ENCODE results near the gene AGFG2.
"Not testable (repeated sequence)": the region's sequence is repeated elsewhere in the genome, so short reads cannot be mapped to it uniquely, and the experiment has no call there.

Gene AGFG2

DNA sequence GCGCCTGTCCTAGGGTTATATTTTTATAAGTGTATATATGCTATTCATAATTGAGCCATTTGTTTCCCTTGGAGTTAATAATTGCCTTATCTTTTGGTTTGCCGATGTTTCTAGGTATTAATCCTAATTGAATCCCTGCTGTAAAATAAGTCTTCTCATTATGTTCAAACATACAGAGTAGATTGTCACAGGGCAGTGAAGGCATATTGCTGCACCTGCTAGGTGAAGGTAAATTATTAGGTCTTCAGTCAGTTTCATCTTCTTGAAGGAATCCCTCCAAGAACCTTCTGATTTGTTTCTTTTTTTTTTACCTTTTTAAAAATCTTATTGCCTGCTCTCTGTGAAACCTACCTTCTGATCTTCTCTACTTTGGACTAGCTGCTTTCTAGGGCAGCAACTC lies 17.9 kb upstream of the AGFG2 start:
- Histone ChIP-seq H4K20me1 (ENCODE audit: insufficient read depth, low read length, poor library complexity, severe bottlenecking) (no peaks in the 10 kb centered on the region), H3K4me2 (ENCODE audit: low read depth, low read length, poor library complexity, severe bottlenecking) (no peak overlapping the region), H3K79me2 (ENCODE audit: insufficient read depth, low read length) (no peaks in the 10 kb centered on the region), H3K9me3 (ENCODE audit: insufficient read depth, low read depth, low read length) (no peaks in the 10 kb centered on the region), H3F3A (ENCODE audit: low read depth) (no peaks in the 10 kb centered on the region), H3K9ac (ENCODE audit: low read depth, low read length, poor library complexity, severe bottlenecking) (no peak overlapping the region), H3K4me1 (ENCODE audit: insufficient read depth, low read length, poor library complexity, severe bottlenecking) (peaks cover 7% of the 10 kb centered on the region), H3K36me3 (ENCODE audit: insufficient read depth, low read length) (no peaks in the 10 kb centered on the region), H3K9me2 (replicated peaks; ENCODE audit: low read depth, low read length) (no peaks in the 10 kb centered on the region), H3K27me3 (ENCODE audit: insufficient read depth, low read length, poor library complexity, severe bottlenecking) (no peaks in the 10 kb centered on the region), H3K4me3 (ENCODE audit: low read length, poor library complexity, severe bottlenecking) (no peak overlapping the region), H2AFZ (ENCODE audit: low read length) (no peak overlapping the region)
- TF ChIP-seq, protein P1, sequence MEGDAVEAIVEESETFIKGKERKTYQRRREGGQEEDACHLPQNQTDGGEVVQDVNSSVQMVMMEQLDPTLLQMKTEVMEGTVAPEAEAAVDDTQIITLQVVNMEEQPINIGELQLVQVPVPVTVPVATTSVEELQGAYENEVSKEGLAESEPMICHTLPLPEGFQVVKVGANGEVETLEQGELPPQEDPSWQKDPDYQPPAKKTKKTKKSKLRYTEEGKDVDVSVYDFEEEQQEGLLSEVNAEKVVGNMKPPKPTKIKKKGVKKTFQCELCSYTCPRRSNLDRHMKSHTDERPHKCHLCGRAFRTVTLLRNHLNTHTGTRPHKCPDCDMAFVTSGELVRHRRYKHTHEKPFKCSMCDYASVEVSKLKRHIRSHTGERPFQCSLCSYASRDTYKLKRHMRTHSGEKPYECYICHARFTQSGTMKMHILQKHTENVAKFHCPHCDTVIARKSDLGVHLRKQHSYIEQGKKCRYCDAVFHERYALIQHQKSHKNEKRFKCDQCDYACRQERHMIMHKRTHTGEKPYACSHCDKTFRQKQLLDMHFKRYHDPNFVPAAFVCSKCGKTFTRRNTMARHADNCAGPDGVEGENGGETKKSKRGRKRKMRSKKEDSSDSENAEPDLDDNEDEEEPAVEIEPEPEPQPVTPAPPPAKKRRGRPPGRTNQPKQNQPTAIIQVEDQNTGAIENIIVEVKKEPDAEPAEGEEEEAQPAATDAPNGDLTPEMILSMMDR (conservative IDR thresholded peaks at IDR 0.05; ENCODE audit: low read length): no peak
- no peak for TF ChIP-seq EZH2phosphoT487 (IDR thresholded peaks at IDR 0.05; ENCODE audit: borderline replicate concordance)

DNA sequence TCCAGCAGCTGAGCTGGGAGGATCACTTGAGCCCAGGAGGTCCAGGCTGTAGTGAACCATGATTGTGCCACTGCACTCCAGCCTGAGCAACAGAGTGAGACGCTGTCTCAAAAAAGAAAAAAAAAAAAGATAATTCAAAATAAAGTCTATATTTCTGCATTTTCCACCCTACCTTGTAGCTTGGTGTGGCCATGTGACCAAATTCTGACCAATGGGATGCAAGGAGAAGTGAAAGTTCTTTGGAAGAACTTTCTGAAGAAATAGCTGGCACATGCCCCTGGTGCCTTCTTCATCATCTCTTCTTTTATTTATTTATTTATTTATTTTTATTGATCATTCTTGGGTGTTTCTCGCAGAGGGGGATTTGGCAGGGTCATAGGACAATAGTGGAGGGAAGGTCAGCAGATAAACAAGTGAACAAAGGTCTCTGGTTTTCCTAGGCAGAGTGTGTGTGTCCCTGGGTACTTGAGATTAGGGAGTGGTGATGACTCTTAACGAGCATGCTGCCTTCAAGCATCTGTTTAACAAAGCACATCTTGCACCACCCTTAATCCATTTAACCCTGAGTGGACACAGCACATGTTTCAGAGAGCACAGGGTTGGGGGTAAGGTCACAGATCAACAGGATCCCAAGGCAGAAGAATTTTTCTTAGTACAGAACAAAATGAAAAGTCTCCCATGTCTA lies 17.0 kb upstream of the AGFG2 start:
- not testable (repeated sequence) for H3K4me2 ChIP-seq (ENCODE audit: low read depth, low read length, poor library complexity, severe bottlenecking); H3K79me2 ChIP-seq (ENCODE audit: insufficient read depth, low read length); H3F3A ChIP-seq (ENCODE audit: low read depth); H2AFZ ChIP-seq (ENCODE audit: low read length); H4K20me1 ChIP-seq (ENCODE audit: insufficient read depth, low read length, poor library complexity, severe bottlenecking); H3K4me1 ChIP-seq (ENCODE audit: insufficient read depth, low read length, poor library complexity, severe bottlenecking); H3K9ac ChIP-seq (ENCODE audit: low read depth, low read length, poor library complexity, severe bottlenecking); H3K36me3 ChIP-seq (ENCODE audit: insufficient read depth, low read length); H3K27me3 ChIP-seq (ENCODE audit: insufficient read depth, low read length, poor library complexity, severe bottlenecking); H3K9me2 ChIP-seq (replicated peaks; ENCODE audit: low read depth, low read length); H3K9me3 ChIP-seq (ENCODE audit: insufficient read depth, low read depth, low read length); H3K4me3 ChIP-seq (ENCODE audit: low read length, poor library complexity, severe bottlenecking)

DNA sequence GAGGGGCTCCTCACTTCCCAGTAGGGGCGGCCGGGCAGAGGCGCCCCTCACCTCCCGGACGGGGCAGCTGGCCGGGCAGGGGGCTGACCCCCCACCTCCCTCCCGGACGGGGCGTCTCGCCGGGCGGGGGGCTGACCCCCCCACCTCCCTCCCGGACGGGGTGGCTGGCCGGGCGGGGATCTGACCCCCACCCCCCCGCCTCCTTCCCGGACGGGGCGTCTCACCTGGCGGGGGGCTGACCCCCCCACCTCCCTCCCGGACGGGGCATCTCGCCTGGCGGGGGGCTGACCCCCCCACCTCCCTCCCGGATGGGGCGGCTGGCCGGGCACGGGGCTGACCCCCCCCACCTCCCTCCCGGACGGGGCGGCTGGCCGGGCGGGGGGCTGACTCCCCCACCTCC lies 15.8 kb upstream of the AGFG2 start:
- not testable (repeated sequence) for H3K4me2 ChIP-seq (ENCODE audit: low read depth, low read length, poor library complexity, severe bottlenecking); H3F3A ChIP-seq (ENCODE audit: low read depth); H3K9me2 ChIP-seq (replicated peaks; ENCODE audit: low read depth, low read length); H3K9me3 ChIP-seq (ENCODE audit: insufficient read depth, low read depth, low read length); H3K36me3 ChIP-seq (ENCODE audit: insufficient read depth, low read length); H2AFZ ChIP-seq (ENCODE audit: low read length); H3K9ac ChIP-seq (ENCODE audit: low read depth, low read length, poor library complexity, severe bottlenecking); H3K79me2 ChIP-seq (ENCODE audit: insufficient read depth, low read length); H3K4me3 ChIP-seq (ENCODE audit: low read length, poor library complexity, severe bottlenecking); H4K20me1 ChIP-seq (ENCODE audit: insufficient read depth, low read length, poor library complexity, severe bottlenecking); H3K27me3 ChIP-seq (ENCODE audit: insufficient read depth, low read length, poor library complexity, severe bottlenecking); H3K4me1 ChIP-seq (ENCODE audit: insufficient read depth, low read length, poor library complexity, severe bottlenecking)

DNA sequence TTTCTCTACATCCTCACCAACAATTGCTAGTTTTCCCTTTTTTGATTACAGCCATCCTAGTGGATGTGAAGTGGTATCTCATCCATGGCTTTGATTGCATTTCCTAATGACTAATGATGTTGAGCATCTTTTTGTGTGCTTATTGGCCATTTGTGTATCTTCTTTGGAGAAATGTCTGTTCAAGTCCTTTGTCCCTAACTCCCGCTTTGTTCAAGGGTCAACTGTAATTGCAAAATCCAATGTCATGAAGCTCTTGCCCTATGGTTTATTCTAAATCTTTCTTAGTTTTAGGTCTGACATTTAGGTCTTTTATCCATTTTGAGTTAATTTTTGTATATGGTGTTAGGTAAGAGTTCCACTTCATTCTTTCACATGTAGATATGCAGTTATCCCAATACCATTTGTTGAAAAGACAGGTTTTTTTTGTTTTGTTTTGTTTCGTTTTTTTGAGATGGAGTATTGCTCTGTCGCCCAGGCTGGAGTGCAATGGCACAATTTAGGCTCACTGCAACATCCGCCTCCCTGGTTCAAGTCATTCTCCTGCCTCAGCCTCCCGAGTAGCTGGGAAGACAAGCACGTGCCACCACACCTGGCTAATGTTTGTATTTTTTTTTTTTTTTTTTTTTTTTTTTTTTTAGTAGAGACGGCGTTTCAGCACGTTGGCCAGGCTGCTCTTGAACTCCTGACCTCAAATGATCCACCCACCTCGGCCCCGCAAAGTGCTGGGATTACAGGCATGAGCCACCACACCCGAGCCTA lies 10.7 kb upstream of the AGFG2 start:
- not testable (repeated sequence) for H3K36me3 ChIP-seq (ENCODE audit: insufficient read depth, low read length); H3K9ac ChIP-seq (ENCODE audit: low read depth, low read length, poor library complexity, severe bottlenecking); H3F3A ChIP-seq (ENCODE audit: low read depth); H3K4me3 ChIP-seq (ENCODE audit: low read length, poor library complexity, severe bottlenecking); H3K4me2 ChIP-seq (ENCODE audit: low read depth, low read length, poor library complexity, severe bottlenecking); H4K20me1 ChIP-seq (ENCODE audit: insufficient read depth, low read length, poor library complexity, severe bottlenecking); H3K79me2 ChIP-seq (ENCODE audit: insufficient read depth, low read length); H3K27me3 ChIP-seq (ENCODE audit: insufficient read depth, low read length, poor library complexity, severe bottlenecking); H3K9me3 ChIP-seq (ENCODE audit: insufficient read depth, low read depth, low read length); H3K9me2 ChIP-seq (replicated peaks; ENCODE audit: low read depth, low read length); H2AFZ ChIP-seq (ENCODE audit: low read length); H3K4me1 ChIP-seq (ENCODE audit: insufficient read depth, low read length, poor library complexity, severe bottlenecking)
